ENCODE results near the gene TRIO. TPM values are rescaled to one million over a fixed set of nuclear protein-coding genes. Genes with fewer than 3 reads are reported as not detected.

TRIO gene
- polyA plus RNA-seq, 1 of the 3 experiments (the other 2 are of a cell fraction), result 229 TPM

DNA sequence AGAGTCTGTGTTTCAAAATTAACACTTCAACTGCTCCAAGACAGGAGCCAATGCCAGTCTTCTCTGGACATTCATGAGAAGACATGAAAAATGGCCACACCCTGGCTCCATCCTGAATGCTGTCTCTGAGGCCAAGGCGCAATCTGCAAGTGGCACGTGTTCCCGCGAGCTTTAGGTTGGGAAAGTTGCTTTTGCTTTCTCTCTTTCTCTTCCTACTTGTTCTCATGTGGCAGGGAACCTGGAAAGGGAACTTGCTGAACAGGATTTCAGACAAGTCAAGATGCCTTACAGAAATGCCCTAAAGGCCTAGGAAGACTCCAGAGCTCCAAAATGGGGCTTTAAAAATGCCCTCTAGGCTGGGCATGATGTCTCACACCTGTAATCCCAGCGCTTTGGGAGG is 346.5 kb downstream of the TRIO start:
- 92% methylated on average over 5 of the region's 5 CpGs for WGBS (ENCODE audit: low lambda C conversion rate)
- H3K27ac ChIP-seq (ENCODE audit: low read depth in 2 of 2, low read length in 1 of 2), result no peak overlapping the region

More for the DNA sequence above, 346.5 kb downstream of the TRIO start:
- Histone ChIP-seq H3K4me1 (ENCODE audit: control insufficient read depth in 1 of 2, insufficient read depth in 2 of 2, low read depth in 1 of 2, low read length in 1 of 2) (peaks cover 0 to 3% of the 10 kb centered on the region in 2 experiments; a peak in 1 of 4 replicates), H3K79me2 (ENCODE audit: insufficient read depth) (peaks cover 66% of the 10 kb centered on the region; the same call in 1 of the 2 replicates), H3K9me2 (no peaks in the 10 kb centered on the region), H3K4me2 (no peak overlapping the region), H3K4me3 (ENCODE audit: low read depth in 2 of 2, low read length in 1 of 2) (no peak overlapping the region), H3K9ac (no peak overlapping the region), H3K9me3 (no peaks in the 10 kb centered on the region), H3F3A (replicated peaks; ENCODE audit: insufficient read depth) (peaks cover 28% of the 10 kb centered on the region), H3K27me3 (ENCODE audit: insufficient read depth) (no peaks in the 10 kb centered on the region), H4K20me1 (ENCODE audit: insufficient read depth) (peaks cover 31% of the 10 kb centered on the region), H3K36me3 (replicated peaks in 1 of 2; ENCODE audit: control insufficient read depth in 1 of 2, insufficient read depth in 2 of 2, low read length in 1 of 2) (peaks cover 79 to 96% of the 10 kb centered on the region in 2 experiments), H2AFZ (ENCODE audit: low read depth) (no peak overlapping the region)
- TF ChIP-seq, protein P1, sequence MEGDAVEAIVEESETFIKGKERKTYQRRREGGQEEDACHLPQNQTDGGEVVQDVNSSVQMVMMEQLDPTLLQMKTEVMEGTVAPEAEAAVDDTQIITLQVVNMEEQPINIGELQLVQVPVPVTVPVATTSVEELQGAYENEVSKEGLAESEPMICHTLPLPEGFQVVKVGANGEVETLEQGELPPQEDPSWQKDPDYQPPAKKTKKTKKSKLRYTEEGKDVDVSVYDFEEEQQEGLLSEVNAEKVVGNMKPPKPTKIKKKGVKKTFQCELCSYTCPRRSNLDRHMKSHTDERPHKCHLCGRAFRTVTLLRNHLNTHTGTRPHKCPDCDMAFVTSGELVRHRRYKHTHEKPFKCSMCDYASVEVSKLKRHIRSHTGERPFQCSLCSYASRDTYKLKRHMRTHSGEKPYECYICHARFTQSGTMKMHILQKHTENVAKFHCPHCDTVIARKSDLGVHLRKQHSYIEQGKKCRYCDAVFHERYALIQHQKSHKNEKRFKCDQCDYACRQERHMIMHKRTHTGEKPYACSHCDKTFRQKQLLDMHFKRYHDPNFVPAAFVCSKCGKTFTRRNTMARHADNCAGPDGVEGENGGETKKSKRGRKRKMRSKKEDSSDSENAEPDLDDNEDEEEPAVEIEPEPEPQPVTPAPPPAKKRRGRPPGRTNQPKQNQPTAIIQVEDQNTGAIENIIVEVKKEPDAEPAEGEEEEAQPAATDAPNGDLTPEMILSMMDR (IDR thresholded peaks at IDR 0.05), result no peak
- TF ChIP-seq NFIC (IDR thresholded peaks at IDR 0.05; ENCODE audit: borderline replicate concordance), result no peak
- no peak for TF ChIP-seq FOSL2 (IDR thresholded peaks at IDR 0.05; ENCODE audit: borderline replicate concordance, low read depth)
- TF ChIP-seq RXRA (IDR thresholded peaks at IDR 0.05; ENCODE audit: borderline replicate concordance, low read depth), result no peak
- no peak for TF ChIP-seq EZH2phosphoT487 (IDR thresholded peaks at IDR 0.05; ENCODE audit: borderline replicate concordance, low read depth)
- TF ChIP-seq, protein P2, sequence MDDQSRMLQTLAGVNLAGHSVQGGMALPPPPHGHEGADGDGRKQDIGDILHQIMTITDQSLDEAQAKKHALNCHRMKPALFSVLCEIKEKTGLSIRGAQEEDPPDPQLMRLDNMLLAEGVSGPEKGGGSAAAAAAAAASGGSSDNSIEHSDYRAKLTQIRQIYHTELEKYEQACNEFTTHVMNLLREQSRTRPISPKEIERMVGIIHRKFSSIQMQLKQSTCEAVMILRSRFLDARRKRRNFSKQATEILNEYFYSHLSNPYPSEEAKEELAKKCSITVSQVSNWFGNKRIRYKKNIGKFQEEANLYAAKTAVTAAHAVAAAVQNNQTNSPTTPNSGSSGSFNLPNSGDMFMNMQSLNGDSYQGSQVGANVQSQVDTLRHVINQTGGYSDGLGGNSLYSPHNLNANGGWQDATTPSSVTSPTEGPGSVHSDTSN (IDR thresholded peaks at IDR 0.05), result no peak
- no peak for TF ChIP-seq FOXJ3 (CRISPR knock-in tag; IDR thresholded peaks at IDR 0.05)
- no peak for TF ChIP-seq SMC3 (IDR thresholded peaks at IDR 0.05; ENCODE audit: low read depth, low read length)
- TF ChIP-seq ELF1 (IDR thresholded peaks at IDR 0.05), result no peak
- no peak for TF ChIP-seq TAF1 (IDR thresholded peaks at IDR 0.05; ENCODE audit: borderline replicate concordance, low read depth, low read length)
- TF ChIP-seq, protein P3, sequence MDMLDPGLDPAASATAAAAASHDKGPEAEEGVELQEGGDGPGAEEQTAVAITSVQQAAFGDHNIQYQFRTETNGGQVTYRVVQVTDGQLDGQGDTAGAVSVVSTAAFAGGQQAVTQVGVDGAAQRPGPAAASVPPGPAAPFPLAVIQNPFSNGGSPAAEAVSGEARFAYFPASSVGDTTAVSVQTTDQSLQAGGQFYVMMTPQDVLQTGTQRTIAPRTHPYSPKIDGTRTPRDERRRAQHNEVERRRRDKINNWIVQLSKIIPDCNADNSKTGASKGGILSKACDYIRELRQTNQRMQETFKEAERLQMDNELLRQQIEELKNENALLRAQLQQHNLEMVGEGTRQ (IDR thresholded peaks at IDR 0.05; ENCODE audit: borderline replicate concordance, low read depth, low read length), result no peak
- no peak for TF ChIP-seq GABPA (IDR thresholded peaks at IDR 0.05; ENCODE audit: low read depth)
- no peak for TF ChIP-seq RCOR1 (IDR thresholded peaks at IDR 0.05; ENCODE audit: low read length)
- TF ChIP-seq MEF2A (IDR thresholded peaks at IDR 0.05; ENCODE audit: borderline replicate concordance, low read depth), result no peak
- TF ChIP-seq, protein P4, sequence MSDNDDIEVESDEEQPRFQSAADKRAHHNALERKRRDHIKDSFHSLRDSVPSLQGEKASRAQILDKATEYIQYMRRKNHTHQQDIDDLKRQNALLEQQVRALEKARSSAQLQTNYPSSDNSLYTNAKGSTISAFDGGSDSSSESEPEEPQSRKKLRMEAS (IDR thresholded peaks at IDR 0.05; ENCODE audit: low read depth), result no peak
- TF ChIP-seq, protein P5, sequence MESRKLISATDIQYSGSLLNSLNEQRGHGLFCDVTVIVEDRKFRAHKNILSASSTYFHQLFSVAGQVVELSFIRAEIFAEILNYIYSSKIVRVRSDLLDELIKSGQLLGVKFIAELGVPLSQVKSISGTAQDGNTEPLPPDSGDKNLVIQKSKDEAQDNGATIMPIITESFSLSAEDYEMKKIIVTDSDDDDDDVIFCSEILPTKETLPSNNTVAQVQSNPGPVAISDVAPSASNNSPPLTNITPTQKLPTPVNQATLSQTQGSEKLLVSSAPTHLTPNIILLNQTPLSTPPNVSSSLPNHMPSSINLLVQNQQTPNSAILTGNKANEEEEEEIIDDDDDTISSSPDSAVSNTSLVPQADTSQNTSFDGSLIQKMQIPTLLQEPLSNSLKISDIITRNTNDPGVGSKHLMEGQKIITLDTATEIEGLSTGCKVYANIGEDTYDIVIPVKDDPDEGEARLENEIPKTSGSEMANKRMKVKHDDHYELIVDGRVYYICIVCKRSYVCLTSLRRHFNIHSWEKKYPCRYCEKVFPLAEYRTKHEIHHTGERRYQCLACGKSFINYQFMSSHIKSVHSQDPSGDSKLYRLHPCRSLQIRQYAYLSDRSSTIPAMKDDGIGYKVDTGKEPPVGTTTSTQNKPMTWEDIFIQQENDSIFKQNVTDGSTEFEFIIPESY (IDR thresholded peaks at IDR 0.05; ENCODE audit: borderline replicate concordance, low read depth), result no peak
- TF ChIP-seq POLR2AphosphoS5 (IDR thresholded peaks at IDR 0.05; ENCODE audit: low read depth, low read length), result no peak
- no peak for DNase-seq
- ChIA-PET POLR2A (no interaction called here), CTCF (interaction anchor here (0.6 to 2.6 kb wide), 2 partner anchors 95 to 159 kb away, joined by 3 to 9 read pairs; no protein-coding TSS in a partner anchor)
